ENCODE results near the gene PROX2.

PROX2 gene

DNA sequence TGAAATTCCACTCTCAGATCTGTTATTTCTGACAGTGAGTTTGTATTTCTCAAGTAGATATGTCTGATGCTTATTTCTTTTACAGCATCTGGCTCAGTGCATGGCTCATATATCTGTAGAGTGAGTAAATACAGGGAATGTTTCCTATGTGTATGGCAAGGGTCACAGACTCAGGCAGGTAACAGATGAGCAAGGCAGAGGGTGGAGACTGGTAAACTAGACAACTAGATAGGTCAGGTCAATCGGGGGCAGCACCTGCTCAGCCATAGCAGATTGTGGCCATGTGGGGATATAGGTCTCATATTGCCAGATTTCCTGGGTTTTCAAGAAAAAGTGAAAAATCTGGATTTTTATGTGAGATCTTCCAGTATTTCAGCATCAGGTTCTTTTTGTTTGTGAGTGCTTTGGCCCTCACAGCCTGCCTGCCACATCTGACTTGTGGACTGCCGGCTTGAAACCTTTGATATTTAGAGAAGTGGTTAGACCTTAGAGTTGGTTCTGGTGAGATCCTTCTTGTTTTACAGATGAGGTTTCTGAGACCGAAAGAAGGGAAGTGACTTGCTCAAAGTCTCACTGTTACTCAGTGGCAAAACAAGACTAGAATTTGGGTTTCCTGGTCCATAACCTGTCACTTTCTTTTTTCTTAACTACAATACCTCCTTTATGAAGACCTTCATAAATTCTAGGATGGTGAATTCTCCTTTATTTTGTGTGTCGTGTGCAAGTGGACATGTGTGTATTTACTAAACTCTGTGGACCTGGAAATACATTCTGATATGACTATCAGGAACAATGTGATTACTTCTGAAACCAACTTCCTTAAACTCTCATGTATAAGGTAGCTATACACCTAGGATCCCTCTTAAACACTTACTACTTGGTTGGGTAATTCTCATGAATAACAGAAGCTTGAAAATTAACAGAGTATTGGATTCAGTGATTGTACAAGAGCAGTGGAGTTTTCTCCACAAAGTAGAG lies 34.4 kb downstream of the PROX2 start:
- H3K27ac ChIP-seq = peak overlapping the region; percentile 83

DNA sequence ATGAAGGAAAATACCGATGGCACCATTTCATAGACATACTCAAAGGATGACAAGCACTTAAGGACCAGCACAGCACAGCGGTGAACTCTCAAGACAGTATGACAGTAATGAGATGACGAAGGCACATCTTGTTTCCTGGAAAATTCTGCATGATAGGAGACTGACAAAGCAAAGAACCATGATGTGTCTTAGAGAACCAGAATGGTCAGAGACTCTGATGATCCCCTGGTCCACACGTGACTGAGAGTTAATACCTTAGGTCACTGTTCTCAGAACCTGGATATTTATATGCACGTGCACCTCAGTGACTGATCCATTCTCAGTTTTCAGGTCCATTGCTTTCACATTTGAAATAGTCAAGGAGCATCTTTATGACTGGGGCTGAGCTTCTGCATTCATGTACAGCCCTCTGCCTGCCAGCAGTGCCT lies 35.3 kb downstream of the PROX2 start:
- H3K27ac ChIP-seq = peak overlapping the region; percentile 83
- H3K9me3 ChIP-seq = no peaks in the 10 kb centered on the region
- TF ChIP-seq, protein P1, sequence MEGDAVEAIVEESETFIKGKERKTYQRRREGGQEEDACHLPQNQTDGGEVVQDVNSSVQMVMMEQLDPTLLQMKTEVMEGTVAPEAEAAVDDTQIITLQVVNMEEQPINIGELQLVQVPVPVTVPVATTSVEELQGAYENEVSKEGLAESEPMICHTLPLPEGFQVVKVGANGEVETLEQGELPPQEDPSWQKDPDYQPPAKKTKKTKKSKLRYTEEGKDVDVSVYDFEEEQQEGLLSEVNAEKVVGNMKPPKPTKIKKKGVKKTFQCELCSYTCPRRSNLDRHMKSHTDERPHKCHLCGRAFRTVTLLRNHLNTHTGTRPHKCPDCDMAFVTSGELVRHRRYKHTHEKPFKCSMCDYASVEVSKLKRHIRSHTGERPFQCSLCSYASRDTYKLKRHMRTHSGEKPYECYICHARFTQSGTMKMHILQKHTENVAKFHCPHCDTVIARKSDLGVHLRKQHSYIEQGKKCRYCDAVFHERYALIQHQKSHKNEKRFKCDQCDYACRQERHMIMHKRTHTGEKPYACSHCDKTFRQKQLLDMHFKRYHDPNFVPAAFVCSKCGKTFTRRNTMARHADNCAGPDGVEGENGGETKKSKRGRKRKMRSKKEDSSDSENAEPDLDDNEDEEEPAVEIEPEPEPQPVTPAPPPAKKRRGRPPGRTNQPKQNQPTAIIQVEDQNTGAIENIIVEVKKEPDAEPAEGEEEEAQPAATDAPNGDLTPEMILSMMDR (IDR thresholded peaks at IDR 0.05) = no peak
- no peaks in the 10 kb centered on the region for H3K27me3 ChIP-seq
- H3K36me3 ChIP-seq = peaks cover 5% of the 10 kb centered on the region
- H3K4me3 ChIP-seq (ENCODE audit: low read depth in 1 of 2, low read length in 1 of 2) = no peak overlapping the region
- peaks cover 14 to 23% of the 10 kb centered on the region in 2 experiments for H3K4me1 ChIP-seq (ENCODE audit: control insufficient read depth in 1 of 2, insufficient read depth in 1 of 2, low read depth in 1 of 2, low read length in 1 of 2)

More for the DNA sequence above, 34.4 kb downstream of the PROX2 start:
- no peaks in the 10 kb centered on the region for H3K27me3 ChIP-seq
- TF ChIP-seq, protein P1 (IDR thresholded peaks at IDR 0.05) = no peak
- peaks cover 14 to 23% of the 10 kb centered on the region in 2 experiments for H3K4me1 ChIP-seq (ENCODE audit: control insufficient read depth in 1 of 2, insufficient read depth in 1 of 2, low read depth in 1 of 2, low read length in 1 of 2)
- no peak overlapping the region for H3K4me3 ChIP-seq (ENCODE audit: low read depth in 1 of 2, low read length in 1 of 2)
- H3K9me3 ChIP-seq = no peaks in the 10 kb centered on the region
- H3K36me3 ChIP-seq = no peaks in the 10 kb centered on the region

DNA sequence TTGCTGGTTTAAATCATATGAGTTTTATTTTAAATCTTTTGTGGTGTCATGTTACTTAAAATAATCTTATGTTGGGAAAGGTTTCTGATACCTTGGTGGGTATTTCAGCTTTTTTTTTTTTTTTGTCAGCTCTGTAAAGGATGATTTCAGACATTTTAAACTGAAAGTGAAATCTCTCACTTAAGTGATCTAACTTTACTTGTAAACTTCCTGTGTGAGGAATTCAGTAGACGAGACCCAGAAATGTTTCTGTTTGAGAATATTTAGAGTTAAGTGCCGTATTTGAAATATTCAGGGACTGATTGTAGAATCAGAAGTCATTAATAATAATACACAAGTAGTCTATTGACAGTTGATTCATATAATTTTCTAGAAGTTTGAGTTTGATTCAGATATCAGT lies 37.8 kb downstream of the PROX2 start:
- TF ChIP-seq, protein P1 (IDR thresholded peaks at IDR 0.05) = no peak
- Histone ChIP-seq H3K4me3 (ENCODE audit: low read depth in 1 of 2, low read length in 1 of 2) (no peak overlapping the region), H3K9me3 (no peaks in the 10 kb centered on the region), H3K27ac (no peak overlapping the region), H3K36me3 (peaks cover 13% of the 10 kb centered on the region), H3K27me3 (no peaks in the 10 kb centered on the region), H3K4me1 (ENCODE audit: control insufficient read depth in 1 of 2, insufficient read depth in 1 of 2, low read depth in 1 of 2, low read length in 1 of 2) (peaks cover 14 to 23% of the 10 kb centered on the region in 2 experiments)

DNA sequence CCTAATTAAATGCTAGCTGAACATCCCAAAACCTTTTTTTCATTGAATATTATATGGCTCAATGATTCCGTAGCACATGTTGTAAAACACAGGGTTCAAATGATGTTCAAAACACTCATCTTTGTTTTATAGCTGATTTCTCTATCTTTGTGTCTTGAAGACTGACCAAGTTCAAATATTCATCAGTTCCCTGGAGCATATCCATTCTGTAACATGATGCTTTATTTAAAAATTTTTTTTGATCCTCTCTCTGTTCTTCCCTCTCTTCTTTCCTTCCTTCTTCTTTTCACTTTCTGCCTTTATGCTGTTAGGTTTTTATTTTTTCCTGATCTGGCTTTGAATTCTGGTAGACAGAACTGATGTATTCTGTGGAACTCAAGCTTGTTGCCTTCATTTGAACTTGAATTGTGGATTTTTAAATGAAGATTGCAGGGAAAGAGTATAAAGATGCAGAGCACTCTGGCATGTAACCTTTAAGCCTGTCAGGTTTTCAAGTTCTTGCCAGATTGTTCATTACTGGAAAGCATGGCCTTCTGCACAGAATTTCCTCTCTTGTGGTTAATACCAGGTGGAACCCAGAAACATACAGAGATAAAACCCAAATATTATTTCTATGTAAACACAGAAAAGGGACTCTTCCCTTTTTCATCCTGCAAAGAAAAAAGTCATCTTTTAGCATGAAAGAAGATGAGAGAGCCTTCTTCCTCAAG lies 39.5 kb downstream of the PROX2 start:
- H3K9me3 ChIP-seq = no peaks in the 10 kb centered on the region
- H3K4me1 ChIP-seq (ENCODE audit: control insufficient read depth in 1 of 2, insufficient read depth in 1 of 2, low read depth in 1 of 2, low read length in 1 of 2) = peaks cover 4 to 8% of the 10 kb centered on the region in 2 experiments
- H3K4me3 ChIP-seq (ENCODE audit: low read depth in 1 of 2, low read length in 1 of 2) = no peak overlapping the region
- TF ChIP-seq, protein P1 (IDR thresholded peaks at IDR 0.05) = no peak
- no peaks in the 10 kb centered on the region for H3K27me3 ChIP-seq
- H3K27ac ChIP-seq = no peak overlapping the region
- H3K36me3 ChIP-seq = peaks cover 24% of the 10 kb centered on the region

DNA sequence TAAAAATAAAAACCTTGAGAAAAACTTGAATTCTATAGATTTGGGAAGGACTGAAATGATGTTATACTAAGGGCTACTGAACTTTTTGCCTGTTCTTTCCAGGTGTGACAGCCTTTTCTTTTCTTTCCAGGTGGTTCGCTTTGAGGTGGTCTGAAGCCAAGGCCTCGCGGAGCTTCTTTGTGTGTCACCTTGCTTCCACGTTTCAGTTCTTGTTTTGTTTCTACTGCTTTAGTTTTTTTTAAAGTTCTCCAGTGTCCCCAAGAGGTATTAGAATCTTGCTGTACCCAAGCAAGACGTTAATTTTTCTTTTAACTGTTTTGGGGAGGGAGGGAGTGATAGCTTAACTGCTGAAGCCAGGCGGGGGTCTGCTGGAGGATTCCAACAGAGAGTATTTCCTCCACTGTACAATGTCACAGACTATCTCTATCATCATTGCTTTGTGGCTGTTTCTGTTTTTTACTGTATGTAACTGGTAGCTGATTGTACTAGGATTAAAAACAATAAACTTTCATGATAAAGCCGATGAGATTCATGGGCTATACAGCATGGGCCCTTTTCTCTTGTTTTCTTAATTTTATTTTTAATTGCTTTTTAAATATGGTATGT lies 40.2 kb downstream of the PROX2 start:
- TF ChIP-seq, protein P1 (IDR thresholded peaks at IDR 0.05) = no peak
- Histone ChIP-seq H3K9me3 (no peaks in the 10 kb centered on the region), H3K4me3 (ENCODE audit: low read depth in 1 of 2, low read length in 1 of 2) (no peak overlapping the region), H3K27ac (no peak overlapping the region), H3K4me1 (ENCODE audit: control insufficient read depth in 1 of 2, insufficient read depth in 1 of 2, low read depth in 1 of 2, low read length in 1 of 2) (peaks cover 0 to 1% of the 10 kb centered on the region in 2 experiments), H3K27me3 (no peaks in the 10 kb centered on the region), H3K36me3 (peaks cover 30% of the 10 kb centered on the region)
